ENCODE results near the gene ELOVL2. TPM values are rescaled to one million over a fixed set of nuclear protein-coding genes. Genes with fewer than 3 reads are reported as not detected.

The ELOVL2 gene
- total RNA-seq, 2 experiments from 2014 or later, result not detected

- H3K4me1 ChIP-seq (ENCODE audit: insufficient read depth, low read length), result no peaks in the 10 kb centered on the region
- ChIA-PET POLR2A (no interaction called here), CTCF (no interaction called here)
- no peak for ATAC-seq (ENCODE audit: poor library complexity)
- peaks cover 2% of the 10 kb centered on the region for H3K9me3 Mint-ChIP-seq
- TF ChIP-seq CTCF (IDR thresholded peaks at IDR 0.05), result no peak
- no peak overlapping the region for H3K27ac Mint-ChIP-seq
- H3K36me3 Mint-ChIP-seq (ENCODE audit: low read depth), result no peaks in the 10 kb centered on the region
- H3K27me3 ChIP-seq (ENCODE audit: control insufficient read depth in 1 of 2, insufficient read depth in 2 of 2, low read length in 2 of 2), result no peaks in the 10 kb centered on the region
- no peak overlapping the region for H3K27ac ChIP-seq (ENCODE audit: low read depth in 1 of 2, low read length in 2 of 2)
- H3K27me3 Mint-ChIP-seq, result peaks cover 26% of the 10 kb centered on the region
- no peak overlapping the region for H3K4me3 Mint-ChIP-seq
- intact Hi-C loops (cut with DNase I, micrococcal nuclease), result no loop called here
- no peak for DNase-seq
- no peak overlapping the region for H3K4me3 ChIP-seq (ENCODE audit: low read length)
- no peaks in the 10 kb centered on the region for H3K9me3 ChIP-seq (ENCODE audit: control insufficient read depth in 1 of 2, insufficient read depth in 1 of 2, low read length in 2 of 2)
- no peaks in the 10 kb centered on the region for H3K4me1 Mint-ChIP-seq (ENCODE audit: low read depth)
- H3K36me3 ChIP-seq (ENCODE audit: insufficient read depth, low read length), result no peaks in the 10 kb centered on the region
Observed at GRCh38 chr6:10960171-10960570, 83.9 kb downstream of the ELOVL2 start.

GRCh38 chr6:10957414-10957886 lies 86.7 kb downstream of the ELOVL2 start:
- no peaks in the 10 kb centered on the region for H3K4me1 ChIP-seq (ENCODE audit: insufficient read depth, low read length)
- intact Hi-C loops (cut with DNase I, micrococcal nuclease), result loop anchor here (10.0 kb wide), 1 partner anchor 537 kb away; no protein-coding TSS in a partner anchor
- H3K4me1 Mint-ChIP-seq (ENCODE audit: low read depth), result no peaks in the 10 kb centered on the region
- no peaks in the 10 kb centered on the region for H3K9me3 Mint-ChIP-seq
- H3K27me3 ChIP-seq (ENCODE audit: control insufficient read depth in 1 of 2, insufficient read depth in 2 of 2, low read length in 2 of 2), result peaks cover 0 to 9% of the 10 kb centered on the region in 2 experiments
- H3K9me3 ChIP-seq (ENCODE audit: control insufficient read depth in 1 of 2, insufficient read depth in 1 of 2, low read length in 2 of 2), result no peaks in the 10 kb centered on the region
- ChIA-PET CTCF (no interaction called here), POLR2A (no interaction called here)
- DNase-seq (no peak), ATAC-seq (ENCODE audit: poor library complexity) (no peak)
- no peaks in the 10 kb centered on the region for H3K36me3 Mint-ChIP-seq (ENCODE audit: low read depth)
- TF ChIP-seq CTCF (IDR thresholded peaks at IDR 0.05), result no peak
- H3K27ac Mint-ChIP-seq, result no peak overlapping the region
- H3K4me3 ChIP-seq (ENCODE audit: low read length), result no peak overlapping the region
- no peaks in the 10 kb centered on the region for H3K36me3 ChIP-seq (ENCODE audit: insufficient read depth, low read length)
- peaks cover 29% of the 10 kb centered on the region for H3K27me3 Mint-ChIP-seq
- H3K27ac ChIP-seq (ENCODE audit: low read depth in 1 of 2, low read length in 2 of 2), result no peak overlapping the region
- no peak overlapping the region for H3K4me3 Mint-ChIP-seq

- no peak for TF ChIP-seq CTCF (IDR thresholded peaks at IDR 0.05)
- H3K4me3 ChIP-seq (ENCODE audit: low read length), result no peak overlapping the region
- H3K4me3 Mint-ChIP-seq, result no peak overlapping the region
- DNase-seq (no peak), ATAC-seq (ENCODE audit: poor library complexity) (no peak)
- peaks cover 29% of the 10 kb centered on the region for H3K27me3 Mint-ChIP-seq
- intact Hi-C loops (cut with DNase I, micrococcal nuclease), result loop anchor here (10.0 kb wide), 1 partner anchor 538 kb away; no protein-coding TSS in a partner anchor
- no peaks in the 10 kb centered on the region for H3K4me1 Mint-ChIP-seq (ENCODE audit: low read depth)
- POLR2A ChIA-PET, result no interaction called here
- CTCF ChIA-PET, result no interaction called here
- peaks cover 6 to 15% of the 10 kb centered on the region in 2 experiments for H3K27me3 ChIP-seq (ENCODE audit: control insufficient read depth in 1 of 2, insufficient read depth in 2 of 2, low read length in 2 of 2)
- H3K4me1 ChIP-seq (ENCODE audit: insufficient read depth, low read length), result no peaks in the 10 kb centered on the region
- no peaks in the 10 kb centered on the region for H3K9me3 Mint-ChIP-seq
- no peak overlapping the region for H3K27ac Mint-ChIP-seq
- no peaks in the 10 kb centered on the region for H3K36me3 Mint-ChIP-seq (ENCODE audit: low read depth)
- H3K27ac ChIP-seq (ENCODE audit: low read depth in 1 of 2, low read length in 2 of 2), result no peak overlapping the region
- no peaks in the 10 kb centered on the region for H3K9me3 ChIP-seq (ENCODE audit: control insufficient read depth in 1 of 2, insufficient read depth in 1 of 2, low read length in 2 of 2)
- H3K36me3 ChIP-seq (ENCODE audit: insufficient read depth, low read length), result no peaks in the 10 kb centered on the region
Observed at GRCh38 chr6:10956776-10957175, 87.3 kb downstream of the ELOVL2 start.

Measured in CD4-positive, alpha-beta T cell (primary cell).